ENCODE results near the gene ICAM5. TPM values are rescaled to one million over a fixed set of nuclear protein-coding genes. Genes with fewer than 3 reads are reported as not detected.

ICAM5 gene
- total and polyA plus RNA-seq, 2 donors from 2014 or later = 0.34 to 2.9 TPM

DNA sequence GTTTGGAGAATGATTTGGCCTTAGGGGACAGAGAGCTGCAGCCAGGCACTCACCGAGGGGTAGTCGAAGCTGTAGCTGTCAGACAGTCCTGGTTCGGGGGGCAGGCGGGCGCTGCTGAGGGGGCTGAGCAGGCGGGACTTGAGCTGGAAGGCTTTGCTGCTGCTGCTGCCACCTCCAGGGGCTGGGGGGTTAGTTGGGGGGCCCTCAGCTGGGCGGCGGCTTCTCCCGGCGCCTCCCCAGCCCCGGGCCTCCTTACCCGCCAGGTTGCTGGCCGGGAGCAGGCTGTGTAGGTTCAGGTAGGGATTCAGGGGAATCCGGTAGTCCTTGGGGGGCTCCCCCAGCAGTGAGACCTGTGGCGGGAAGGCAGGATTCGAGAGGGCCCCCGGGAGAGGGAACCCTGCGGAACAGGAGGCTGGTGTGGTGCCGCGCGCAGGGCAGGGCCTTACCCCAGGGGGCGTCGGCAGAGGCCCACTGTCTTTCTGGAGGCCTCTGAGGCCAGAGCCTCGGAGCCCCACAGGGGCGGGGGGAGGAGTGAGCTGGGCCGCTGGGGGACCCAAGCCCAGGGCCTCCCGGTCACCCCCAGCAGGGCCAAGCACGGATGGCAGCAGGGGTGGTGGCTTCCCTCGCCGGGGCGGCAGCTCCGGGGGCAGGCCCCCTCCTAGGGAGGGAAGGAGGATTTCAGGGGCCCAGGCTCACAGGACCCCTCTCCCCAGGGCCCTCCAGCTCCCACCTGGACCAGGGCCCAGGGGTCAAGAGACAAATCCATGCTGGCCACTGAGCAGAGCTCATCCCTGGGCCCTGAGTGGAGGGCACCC, 31.1 kb downstream of the ICAM5 start:
- H3K9me3 ChIP-seq (ENCODE audit: control insufficient read depth in 2 of 3, insufficient read depth in 1 of 3, low read length in 3 of 3) = no peaks in the 10 kb centered on the region
- DNase-seq (no peak), FAIRE-seq (no peak)
- intact Hi-C loops (cut with DNase I) = no loop called here
- no peak overlapping the region for H3K9ac ChIP-seq (ENCODE audit: low read length in 3 of 3)
- H3K4me3 ChIP-seq (ENCODE audit: low read length in 3 of 3) = no peak overlapping the region
- no peak overlapping the region for H3K27ac ChIP-seq (ENCODE audit: low read depth in 2 of 2, low read length in 2 of 2)
- no peak for TF ChIP-seq CTCF (IDR thresholded peaks at IDR 0.05; ENCODE audit: borderline replicate concordance, extremely low read depth, insufficient read depth)
- no peaks in the 10 kb centered on the region for H3K4me1 ChIP-seq (ENCODE audit: control insufficient read depth in 2 of 3, insufficient read depth in 2 of 3, low read depth in 1 of 3, low read length in 3 of 3)
- H3K27me3 ChIP-seq (ENCODE audit: control insufficient read depth, insufficient read depth, low read length) = no peaks in the 10 kb centered on the region
- H3K36me3 ChIP-seq (ENCODE audit: control insufficient read depth in 2 of 3, insufficient read depth in 3 of 3, low read length in 3 of 3) = peaks cover 6 to 21% (median 13%) of the 10 kb centered on the region in 3 donors

GRCh38 chr19:10321417-10321797, 31.7 kb downstream of the ICAM5 start:
- H3K4me3 ChIP-seq (ENCODE audit: low read length in 3 of 3) = no peak overlapping the region
- DNase-seq (no peak), FAIRE-seq (no peak)
- peaks cover 6 to 21% (median 13%) of the 10 kb centered on the region in 3 donors for H3K36me3 ChIP-seq (ENCODE audit: control insufficient read depth in 2 of 3, insufficient read depth in 3 of 3, low read length in 3 of 3)
- H3K4me1 ChIP-seq (ENCODE audit: control insufficient read depth in 2 of 3, insufficient read depth in 2 of 3, low read depth in 1 of 3, low read length in 3 of 3) = no peaks in the 10 kb centered on the region
- no peak for TF ChIP-seq CTCF (IDR thresholded peaks at IDR 0.05; ENCODE audit: borderline replicate concordance, extremely low read depth, insufficient read depth)
- intact Hi-C loops (cut with DNase I) = no loop called here
- H3K9me3 ChIP-seq (ENCODE audit: control insufficient read depth in 2 of 3, insufficient read depth in 1 of 3, low read length in 3 of 3) = no peaks in the 10 kb centered on the region
- no peak overlapping the region for H3K27ac ChIP-seq (ENCODE audit: low read depth in 2 of 2, low read length in 2 of 2)
- no peak overlapping the region for H3K9ac ChIP-seq (ENCODE audit: low read length in 3 of 3)
- no peaks in the 10 kb centered on the region for H3K27me3 ChIP-seq (ENCODE audit: control insufficient read depth, insufficient read depth, low read length)

DNA sequence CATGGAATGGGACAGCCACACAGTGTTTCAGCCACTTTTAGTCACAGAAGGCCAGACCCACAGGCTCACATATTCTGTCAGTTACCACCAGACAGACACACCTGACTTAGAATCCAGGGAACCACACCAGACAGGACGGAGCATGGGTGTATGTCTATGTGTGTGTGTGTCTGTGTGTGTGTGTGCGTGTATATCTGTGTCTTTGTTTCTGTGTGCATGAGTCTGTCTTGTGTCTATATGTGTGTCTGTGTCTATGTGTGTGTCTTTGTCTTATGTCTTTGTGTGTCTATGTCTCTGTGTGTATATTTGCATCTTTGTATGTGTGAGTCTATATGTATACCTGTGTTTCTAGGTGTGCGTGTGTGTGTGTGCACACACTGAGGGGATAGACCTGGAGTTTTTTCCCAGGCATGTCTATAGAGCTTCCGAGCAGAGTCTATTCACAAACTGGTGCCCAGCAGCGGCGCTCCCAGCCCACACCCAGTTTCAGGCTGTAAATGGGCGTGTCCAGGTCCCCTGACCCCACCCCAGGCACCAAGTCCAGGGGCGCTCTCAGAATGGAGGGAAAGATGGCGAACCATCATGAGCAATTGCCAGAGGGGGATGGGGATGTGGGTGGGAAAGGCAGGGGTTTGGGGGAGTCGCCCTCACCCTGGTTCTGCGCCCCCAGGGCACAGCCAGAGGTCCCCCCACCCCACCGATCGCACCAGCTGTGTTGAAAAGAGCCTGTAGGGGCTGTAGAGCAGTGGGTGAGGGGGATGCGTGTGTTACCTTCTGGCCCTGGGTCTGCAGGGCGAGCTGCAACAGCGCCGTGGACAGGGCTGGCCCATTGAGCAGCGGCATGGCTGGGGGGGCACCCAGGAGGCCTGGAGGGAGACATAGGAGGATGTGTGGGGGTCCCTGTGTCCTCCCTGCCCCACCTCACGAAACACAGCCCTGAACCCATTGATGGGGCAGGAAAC, 32.4 kb downstream of the ICAM5 start:
- no peak for TF ChIP-seq CTCF (IDR thresholded peaks at IDR 0.05; ENCODE audit: borderline replicate concordance, extremely low read depth, insufficient read depth)
- no peak overlapping the region for H3K4me3 ChIP-seq (ENCODE audit: low read length in 3 of 3)
- peaks cover 6 to 24% (median 13%) of the 10 kb centered on the region in 3 donors for H3K36me3 ChIP-seq (ENCODE audit: control insufficient read depth in 2 of 3, insufficient read depth in 3 of 3, low read length in 3 of 3)
- H3K27ac ChIP-seq (ENCODE audit: low read depth in 2 of 2, low read length in 2 of 2) = no peak overlapping the region
- no peak overlapping the region for H3K9ac ChIP-seq (ENCODE audit: low read length in 3 of 3)
- no peaks in the 10 kb centered on the region for H3K27me3 ChIP-seq (ENCODE audit: control insufficient read depth, insufficient read depth, low read length)
- intact Hi-C loops (cut with DNase I) = no loop called here
- H3K4me1 ChIP-seq (ENCODE audit: control insufficient read depth in 2 of 3, insufficient read depth in 2 of 3, low read depth in 1 of 3, low read length in 3 of 3) = no peaks in the 10 kb centered on the region
- DNase-seq = no peak
- no peaks in the 10 kb centered on the region for H3K9me3 ChIP-seq (ENCODE audit: control insufficient read depth in 2 of 3, insufficient read depth in 1 of 3, low read length in 3 of 3)
- no peak for FAIRE-seq
